ENCODE measurements around the gene DIAPH3. TPM values are rescaled to one million over a fixed set of nuclear protein-coding genes. Genes with fewer than 3 reads are reported as not detected.

DIAPH3 gene
- total and polyA plus RNA-seq, 2 of the 4 experiments (the other 2 are of a cell fraction) = 8.9 to 9.3 TPM

GRCh38 chr13:60094385-60095088, 69.2 kb downstream of the DIAPH3 start:
- Histone ChIP-seq H3K36me3 (ENCODE audit: control insufficient read depth, insufficient read depth, low read length) (no peaks in the 10 kb centered on the region; the same call in 1 of the 2 replicates), H3K4me2 (ENCODE audit: low read depth, low read length) (no peak overlapping the region), H2BK5ac (ENCODE audit: low read depth, low read length, poor library complexity, severe bottlenecking) (no peak overlapping the region), H3K18ac (ENCODE audit: low read depth, low read length) (no peak overlapping the region), H3K4me3 (ENCODE audit: insufficient read depth, low read depth, low read length) (no peak overlapping the region), H3K4ac (ENCODE audit: low read depth, low read length) (no peak overlapping the region), H2AFZ (replicated peaks; ENCODE audit: low read length, poor library complexity) (no peak overlapping the region), H3K27ac (ENCODE audit: insufficient read depth, low read length) (no peak overlapping the region), H2BK15ac (ENCODE audit: low read depth, low read length) (no peak overlapping the region), H2AK5ac (ENCODE audit: low read depth, low read length) (no peak overlapping the region), H3K9me3 (ENCODE audit: control insufficient read depth, insufficient read depth, low read length) (no peaks in the 10 kb centered on the region), H3K9me1 (ENCODE audit: insufficient read depth, low read length) (peaks cover 5% of the 10 kb centered on the region; the same call in 1 of the 2 replicates), H2AK9ac (replicated peaks; ENCODE audit: low read depth, low read length, poor library complexity) (no peak overlapping the region), H3K23ac (ENCODE audit: low read depth, low read length) (no peak overlapping the region), H3K4me1 (ENCODE audit: control insufficient read depth, insufficient read depth, low read length) (peaks cover 7% of the 10 kb centered on the region), H4K5ac (ENCODE audit: low read depth, low read length) (no peak overlapping the region; the same call in 1 of the 2 replicates), H4K20me1 (ENCODE audit: insufficient read depth, low read length) (no peaks in the 10 kb centered on the region), H3K27me3 (ENCODE audit: control insufficient read depth, insufficient read depth, low read length) (no peaks in the 10 kb centered on the region), H2BK120ac (ENCODE audit: low read depth, low read length) (no peak overlapping the region), H4K8ac (ENCODE audit: low read depth in 2 of 2, low read length in 2 of 2) (no peak overlapping the region), H4K91ac (ENCODE audit: insufficient read depth, low read depth, low read length) (no peak overlapping the region), H3K56ac (ENCODE audit: extremely low read depth, insufficient read depth, low read length) (no peak overlapping the region), H3K9ac (ENCODE audit: low read depth, low read length) (no peak overlapping the region), H3K14ac (replicated peaks; ENCODE audit: low read depth, low read length) (no peak overlapping the region), H3K79me1 (ENCODE audit: low read depth in 1 of 2, low read length in 2 of 2) (peaks cover 45 to 47% of the 10 kb centered on the region in 2 experiments), H2BK20ac (ENCODE audit: low read depth, low read length) (no peak overlapping the region)
- DNase-seq (no peak), ATAC-seq (ENCODE audit: low read depth) (no peak)
- ChIA-PET CTCF (interaction anchor here (1.4 kb wide), 1 partner anchor 10 kb away, joined by 3 read pairs; no protein-coding TSS in a partner anchor), POLR2A (ENCODE audit: unreplicated experiment) (no interaction called here)
- in situ Hi-C loops (cut with MboI; ENCODE audit: low sequenced_read_pairs) = no loop called here
- TF ChIP-seq ELK1 (IDR thresholded peaks at IDR 0.05; ENCODE audit: borderline replicate concordance, low read depth, low read length) (no peak), POLR2A (IDR thresholded peaks at IDR 0.05; ENCODE audit: low read depth, low read length) (no peak), RAD21 (IDR thresholded peaks at IDR 0.05; ENCODE audit: low read length) (no peak), CEBPB (IDR thresholded peaks at IDR 0.05; ENCODE audit: low read depth, low read length) (no peak), NFE2L2 (IDR thresholded peaks at IDR 0.05; ENCODE audit: low read depth, low read length) (no peak)
- no CpG with 5 or more reads among the region's 8 CpGs for WGBS, 2 experiments (ENCODE audit: extremely low coverage in 2 of 2, insufficient read length in 1 of 2)
- dilution Hi-C loops (cut with HindIII; ENCODE audit: low sequenced_read_pairs, unreplicated experiment) = no loop called here
- no TSS peak for BruUV-seq (replicated peaks)
- intact Hi-C loops (cut with micrococcal nuclease) = no loop called here
